Measurements from ENCODE around the gene CAND1.

The CAND1 gene

DNA sequence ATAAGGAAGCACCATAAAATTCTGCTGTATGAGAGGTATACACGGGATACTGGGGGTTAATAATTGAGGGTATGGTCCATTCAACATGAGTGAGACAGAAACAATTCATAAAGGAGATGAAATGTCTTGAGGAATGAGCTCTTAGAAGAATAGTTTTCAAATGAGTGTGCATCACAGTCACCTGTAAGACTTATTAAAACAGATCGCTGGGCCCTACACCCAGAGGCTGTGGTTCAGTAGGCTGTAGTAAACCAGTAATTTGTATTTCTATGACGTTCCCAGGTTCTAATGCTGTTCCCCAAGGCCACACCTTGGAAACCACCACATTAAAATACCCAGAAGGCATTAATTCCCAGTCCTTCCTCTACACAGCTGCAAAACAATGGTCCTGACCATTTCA lies 49.6 kb downstream of the CAND1 start:
- no peak for DNase-seq (ENCODE audit: low read depth)
- H3K4me3 ChIP-seq (ENCODE audit: low read depth, low read length): no peak overlapping the region
- TF ChIP-seq CTCF (IDR thresholded peaks at IDR 0.05; ENCODE audit: low read depth, low read length): no peak
- no peak for TF ChIP-seq MYC (IDR thresholded peaks at IDR 0.05; ENCODE audit: low read depth, low read length)
- TF ChIP-seq POLR2A (IDR thresholded peaks at IDR 0.05; ENCODE audit: extremely low read depth, insufficient read length): no peak
- TF ChIP-seq, protein P1, sequence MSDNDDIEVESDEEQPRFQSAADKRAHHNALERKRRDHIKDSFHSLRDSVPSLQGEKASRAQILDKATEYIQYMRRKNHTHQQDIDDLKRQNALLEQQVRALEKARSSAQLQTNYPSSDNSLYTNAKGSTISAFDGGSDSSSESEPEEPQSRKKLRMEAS (IDR thresholded peaks at IDR 0.05; ENCODE audit: low read depth, low read length): no peak

DNA sequence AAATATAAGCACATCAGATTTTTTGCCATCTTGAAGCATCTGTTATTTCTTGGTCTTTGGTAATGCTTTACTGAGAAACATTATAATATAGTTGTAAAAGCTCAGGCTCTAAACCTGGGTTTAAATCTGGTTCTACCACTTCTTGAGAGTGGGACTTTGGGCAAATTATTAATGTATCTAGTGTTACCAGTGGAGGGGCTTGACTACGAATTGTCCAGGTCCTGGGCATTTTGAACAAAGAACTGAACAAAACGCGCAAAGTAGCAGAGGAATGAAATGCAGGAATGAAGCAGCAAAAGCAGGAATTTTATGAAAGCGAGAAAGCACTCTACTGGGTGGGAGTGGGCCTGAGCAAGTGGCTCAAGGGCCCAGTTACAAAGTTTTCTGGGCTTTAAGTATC lies 50.8 kb downstream of the CAND1 start:
- H3K4me3 ChIP-seq (ENCODE audit: low read depth, low read length): no peak overlapping the region
- TF ChIP-seq CTCF (IDR thresholded peaks at IDR 0.05; ENCODE audit: low read depth, low read length): no peak
- no peak for TF ChIP-seq POLR2A (IDR thresholded peaks at IDR 0.05; ENCODE audit: extremely low read depth, insufficient read length)
- no peak for TF ChIP-seq MYC (IDR thresholded peaks at IDR 0.05; ENCODE audit: low read depth, low read length)
- TF ChIP-seq, protein P1 (IDR thresholded peaks at IDR 0.05; ENCODE audit: low read depth, low read length): no peak
- DNase-seq (ENCODE audit: low read depth): no peak

- no peak overlapping the region for H3K4me3 ChIP-seq (ENCODE audit: low read depth, low read length)
- no peak for DNase-seq (ENCODE audit: low read depth)
- TF ChIP-seq CTCF (IDR thresholded peaks at IDR 0.05; ENCODE audit: low read depth, low read length): no peak
- TF ChIP-seq, protein P1 (IDR thresholded peaks at IDR 0.05; ENCODE audit: low read depth, low read length): no peak
These were observed 51.6 kb downstream of the CAND1 start for GRCh38 chr12:67320614-67321295.

DNA sequence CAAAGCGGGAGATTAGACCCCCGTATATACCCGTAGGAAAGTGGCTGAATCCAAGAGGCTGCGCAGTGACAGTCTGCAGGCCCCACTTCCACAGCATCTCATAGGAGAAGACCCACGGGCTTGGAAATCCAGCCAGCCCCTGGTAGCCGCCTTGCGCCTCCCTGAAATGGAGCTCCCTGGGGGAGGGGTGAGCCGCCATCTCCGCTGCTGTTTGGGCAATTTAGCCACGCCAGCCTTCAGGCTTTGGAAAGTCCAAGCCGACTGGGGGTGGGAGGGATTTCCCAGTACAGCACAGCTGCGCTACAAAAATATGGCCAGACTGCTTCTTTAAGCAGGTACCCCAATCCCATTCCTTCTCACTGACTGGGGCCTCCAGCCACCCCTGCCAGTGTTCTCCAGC lies 53.4 kb downstream of the CAND1 start:
- no peak for DNase-seq (ENCODE audit: low read depth)
- no peak overlapping the region for H3K4me3 ChIP-seq (ENCODE audit: low read depth, low read length)
- TF ChIP-seq CTCF (IDR thresholded peaks at IDR 0.05; ENCODE audit: low read depth, low read length): no peak
- TF ChIP-seq, protein P1 (IDR thresholded peaks at IDR 0.05; ENCODE audit: low read depth, low read length): no peak

GRCh38 chr12:67323007-67323406 lies 53.8 kb downstream of the CAND1 start:
- no peak for DNase-seq (ENCODE audit: low read depth)
- TF ChIP-seq POLR2A (IDR thresholded peaks at IDR 0.05; ENCODE audit: extremely low read depth, insufficient read length) (no peak), MYC (IDR thresholded peaks at IDR 0.05; ENCODE audit: low read depth, low read length) (no peak), CTCF (IDR thresholded peaks at IDR 0.05; ENCODE audit: low read depth, low read length) (no peak)
- TF ChIP-seq, protein P1 (IDR thresholded peaks at IDR 0.05; ENCODE audit: low read depth, low read length): no peak
- no peak overlapping the region for H3K4me3 ChIP-seq (ENCODE audit: low read depth, low read length)

DNA sequence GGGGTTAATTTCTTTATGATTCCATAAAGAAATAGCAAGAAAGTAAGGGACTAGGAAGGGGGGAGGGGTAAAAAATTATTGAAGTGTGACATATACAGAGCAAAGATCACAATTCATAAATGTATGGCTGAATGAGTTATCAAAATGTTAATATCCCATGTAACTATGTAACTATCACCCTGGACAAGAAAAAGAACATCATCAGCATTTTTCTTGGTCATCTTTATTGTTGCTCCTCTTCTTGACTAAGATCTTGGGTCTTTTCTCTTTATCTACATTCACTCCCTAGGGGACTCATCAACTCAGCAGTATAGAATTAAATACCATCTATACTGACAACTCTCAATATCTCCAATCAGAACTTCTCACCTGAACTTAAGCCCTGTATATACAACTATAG lies 57.5 kb downstream of the CAND1 start:
- TF ChIP-seq MYC (IDR thresholded peaks at IDR 0.05; ENCODE audit: low read depth, low read length) (no peak), CTCF (IDR thresholded peaks at IDR 0.05; ENCODE audit: low read depth, low read length) (no peak), POLR2A (IDR thresholded peaks at IDR 0.05; ENCODE audit: extremely low read depth, insufficient read length) (no peak)
- TF ChIP-seq, protein P1 (IDR thresholded peaks at IDR 0.05; ENCODE audit: low read depth, low read length): no peak
- H3K4me3 ChIP-seq (ENCODE audit: low read depth, low read length): no peak overlapping the region
- no peak for DNase-seq (ENCODE audit: low read depth)
